Fibroblast of pulmonary artery (primary cell): ENCODE results near the gene SORCS2.

Experiments
- DNase-seq: peaks from one replicate; pipeline ENCODE4 v3.0.0-alpha.2; 2010; ENCODE audit warnings: low read depth
- H3K4me3 ChIP-seq: replicated peaks from 2 replicates; pipeline ENCODE4 v1.5.1; 2011; ENCODE audit warnings: low read depth, mild to moderate bottlenecking, control low read depth, low read length, moderate library complexity
- CTCF ChIP-seq: IDR thresholded peaks from 2 replicates; pipeline ENCODE4 v1.5.1; 2011; ENCODE audit warnings: mild to moderate bottlenecking, control low read depth, low read length, inconsistent platforms; ENCODE audit errors: missing control alignments

SORCS2 gene

GRCh38 chr4:7737752-7738457, 545.6 kb downstream of the SORCS2 start:
- DNase-seq, result no peak
- TF ChIP-seq CTCF, result no peak
- H3K4me3 ChIP-seq, result no peak overlapping the region

- no peak for DNase-seq
- TF ChIP-seq CTCF, result no peak
These were observed 546.2 kb downstream of the SORCS2 start for GRCh38 chr4:7738458-7739076.

GRCh38 chr4:7739077-7739917, 547.0 kb downstream of the SORCS2 start:
- H3K4me3 ChIP-seq, result no peak overlapping the region
- no peak for TF ChIP-seq CTCF
- DNase-seq, result no peak

More at GRCh38 chr4:7738458-7739076, 546.2 kb downstream of the SORCS2 start:
- H3K4me3 ChIP-seq, result no peak overlapping the region

GRCh38 chr4:7739918-7740865, 547.9 kb downstream of the SORCS2 start:
- no peak overlapping the region for H3K4me3 ChIP-seq
- no peak for TF ChIP-seq CTCF
- no peak for DNase-seq

- no peak for DNase-seq
- no peak for TF ChIP-seq CTCF
- H3K4me3 ChIP-seq, result no peak overlapping the region
These were observed 548.7 kb downstream of the SORCS2 start for GRCh38 chr4:7740866-7741525.
